ENCODE data around the gene CKB.

The CKB gene

DNA sequence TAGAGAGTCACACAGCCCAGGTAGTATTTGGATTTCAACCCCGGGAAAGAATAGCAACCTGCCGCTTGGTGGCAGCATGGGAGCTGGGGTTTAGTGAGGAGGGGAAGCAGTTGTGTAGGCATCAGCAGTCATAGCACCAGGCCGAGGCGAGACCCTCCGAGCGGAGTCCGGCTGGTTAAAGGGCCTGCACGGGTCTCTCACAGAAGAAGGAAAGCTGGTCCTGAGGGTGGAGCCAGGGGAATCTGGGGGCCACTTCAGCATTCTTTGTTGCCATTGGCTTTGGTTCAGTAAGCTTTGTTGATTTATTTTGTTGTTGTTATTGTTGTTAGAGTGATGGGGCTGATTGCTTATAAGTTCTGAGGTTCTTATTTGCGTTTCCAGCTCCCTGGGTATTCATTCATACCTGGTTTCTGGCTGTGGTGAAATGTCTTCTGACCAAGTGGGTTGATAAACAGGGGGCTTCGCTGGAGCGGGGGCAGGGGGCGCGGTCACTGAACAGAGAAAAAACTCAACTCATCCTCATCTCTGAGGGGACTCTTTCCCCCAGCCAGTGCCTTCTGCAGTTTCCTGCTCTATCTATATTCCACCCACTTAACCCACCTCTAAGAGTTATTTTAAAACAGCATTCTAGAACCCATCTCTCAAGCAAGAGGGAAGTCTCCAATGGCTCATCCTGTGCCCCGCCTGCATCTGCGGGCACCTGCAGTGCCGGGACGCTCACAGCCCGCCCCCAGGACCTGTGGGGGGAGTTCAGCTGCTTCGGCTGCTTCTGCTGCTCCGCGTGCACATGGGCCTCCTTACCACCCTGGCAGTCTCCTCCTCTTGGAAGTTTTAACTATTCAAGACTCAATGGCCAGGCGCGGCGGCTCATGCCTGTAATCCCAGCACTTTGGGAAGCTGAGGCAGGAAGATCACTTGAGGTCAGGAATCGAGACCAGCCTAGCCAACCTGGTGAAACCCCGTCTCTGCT is 11.6 kb downstream of the CKB start:
- no peak for DNase-seq

DNA sequence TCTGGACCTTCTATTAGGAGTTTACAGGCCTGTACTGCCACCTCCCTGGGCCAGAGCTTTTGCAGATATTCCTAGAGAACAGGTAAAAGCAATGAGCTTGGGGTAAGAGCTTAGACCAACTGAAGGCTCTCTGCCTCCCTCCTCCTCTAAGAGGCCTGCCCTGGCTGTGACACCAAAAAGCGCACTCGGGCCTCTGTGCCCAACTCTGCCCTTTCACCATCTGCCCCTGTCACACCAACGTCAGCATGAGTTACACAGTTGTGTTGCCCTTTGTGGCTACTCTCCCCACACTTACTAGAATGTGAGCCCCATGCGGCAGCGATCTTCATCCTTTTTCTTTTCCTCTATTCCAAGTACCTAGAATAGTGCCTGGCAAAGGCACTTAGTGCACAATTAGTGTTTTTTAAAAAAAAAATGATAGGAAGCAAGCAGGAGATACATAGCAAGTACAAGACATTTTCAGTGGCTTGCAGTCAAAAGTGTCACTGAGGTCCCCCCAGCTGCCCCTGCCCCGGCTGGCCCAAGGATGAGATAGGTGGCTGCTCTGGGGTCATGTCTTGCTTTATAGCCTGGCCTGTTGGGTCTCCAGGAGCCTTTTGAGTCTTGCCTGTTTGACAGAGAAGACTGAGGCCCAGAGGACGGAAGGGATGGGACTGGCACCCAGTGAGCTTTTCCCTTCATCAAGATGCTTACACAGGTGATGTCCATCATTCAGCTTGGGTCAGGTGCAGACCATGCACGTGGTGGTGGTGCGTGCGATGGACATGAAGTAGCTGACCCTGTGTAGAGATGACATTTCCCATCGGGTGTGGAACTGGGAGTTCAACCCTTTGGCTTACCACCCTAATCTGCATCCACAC is 12.5 kb downstream of the CKB start:
- no peak for DNase-seq

DNA sequence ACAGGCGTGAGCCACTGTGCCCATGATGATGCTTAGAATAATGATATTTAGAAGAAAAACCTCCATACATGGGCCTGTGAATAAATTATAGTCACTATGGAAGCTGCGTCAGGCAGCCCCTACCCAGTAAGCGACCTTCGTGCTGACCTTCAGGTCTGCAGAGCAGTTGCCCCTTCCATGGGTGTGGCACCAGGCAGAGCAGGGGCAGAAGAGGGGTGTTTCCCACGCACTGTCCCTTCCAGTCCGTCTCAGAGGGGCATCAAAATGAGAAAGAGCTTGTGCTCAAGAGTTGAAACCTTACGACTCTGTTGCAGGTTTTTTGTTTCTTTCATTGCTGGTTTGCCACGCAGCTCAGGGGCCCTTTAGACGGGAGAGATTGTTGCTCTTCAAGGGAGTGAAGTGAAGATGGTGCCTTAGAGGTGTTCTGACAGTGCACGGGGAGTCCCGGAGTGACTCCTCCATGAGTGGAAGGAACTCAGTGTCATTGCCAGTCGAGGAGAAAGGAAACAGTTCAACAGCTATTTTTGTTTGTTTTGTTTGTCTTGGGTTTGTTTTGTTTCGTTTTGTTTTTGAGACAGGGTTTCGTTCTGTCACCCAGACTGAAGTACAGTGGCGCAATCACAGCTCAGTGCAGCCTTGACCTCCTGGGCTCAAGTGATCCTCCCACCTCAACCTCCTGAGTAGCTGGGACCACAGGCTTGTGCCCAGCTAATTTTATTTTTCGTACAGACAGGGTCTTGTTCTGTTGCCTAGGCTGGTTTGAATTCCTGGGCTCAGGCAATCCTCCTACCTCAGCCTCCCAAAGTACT is 13.9 kb downstream of the CKB start:
- DNase-seq: no peak

DNA sequence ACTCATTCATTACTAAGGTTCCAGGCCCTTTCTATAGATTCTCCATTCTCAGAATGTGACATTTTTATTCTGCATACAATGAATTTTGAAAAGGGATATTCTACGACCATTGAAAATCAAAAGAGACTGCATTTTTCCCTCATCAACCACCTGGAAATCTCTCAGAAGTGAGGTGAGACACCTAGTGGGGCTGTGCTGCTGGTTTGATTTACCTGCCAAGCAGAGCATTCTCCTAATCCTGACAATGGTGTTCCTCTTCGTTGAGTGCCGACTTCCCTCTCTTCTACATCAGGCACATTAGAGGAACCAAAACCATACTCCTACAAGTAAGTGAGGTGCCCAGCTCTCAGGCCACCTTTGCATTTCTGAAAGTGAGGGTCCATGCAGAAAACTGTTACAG is 14.9 kb downstream of the CKB start:
- DNase-seq: no peak

DNA sequence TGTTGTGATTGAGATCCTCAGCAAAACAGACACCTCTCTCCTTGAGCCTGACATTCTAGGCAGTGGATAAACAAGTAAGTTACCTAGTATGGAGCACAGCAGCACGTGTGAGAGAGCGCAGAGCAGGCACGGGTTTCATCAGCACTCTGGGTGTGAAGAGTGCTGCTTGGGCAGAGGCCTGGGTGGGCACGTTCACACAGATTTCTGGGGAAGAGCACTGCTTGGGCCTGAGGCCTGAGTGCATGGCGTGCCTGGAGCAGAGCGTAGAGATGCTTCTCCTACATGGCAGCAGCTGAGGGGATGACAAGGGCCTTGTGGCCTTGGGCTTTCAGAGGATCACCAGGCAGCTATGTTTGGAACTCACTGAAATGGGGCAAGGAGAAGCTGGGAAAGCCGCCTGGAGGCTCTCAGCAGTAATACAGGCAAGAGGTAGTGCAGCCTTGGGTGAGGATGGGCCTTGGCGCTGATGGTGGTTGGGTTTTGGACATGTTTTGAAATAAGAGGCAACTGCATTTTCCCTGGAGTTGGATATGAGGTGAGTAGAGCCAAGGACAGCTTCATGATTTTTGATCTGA is 17.6 kb downstream of the CKB start:
- no peak for DNase-seq

DNA sequence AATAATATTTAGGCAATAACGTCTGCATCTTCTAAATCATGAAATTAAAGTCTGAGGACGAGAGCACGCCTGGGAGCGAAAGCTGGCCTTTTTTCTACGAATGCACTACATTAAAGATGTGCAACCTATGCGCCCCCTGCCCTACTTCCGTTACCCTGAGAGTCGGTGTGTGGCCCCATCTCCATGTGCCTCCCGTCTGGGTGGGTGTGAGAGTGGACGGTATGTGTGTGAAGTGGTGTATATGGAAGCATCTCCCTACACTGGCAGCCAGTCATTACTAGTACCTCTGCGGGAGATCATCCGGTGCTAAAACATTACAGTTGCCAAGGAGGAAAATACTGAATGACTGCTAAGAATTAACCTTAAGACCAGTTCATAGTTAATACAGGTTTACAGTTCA is 19.3 kb downstream of the CKB start:
- DNase-seq: no peak

DNA sequence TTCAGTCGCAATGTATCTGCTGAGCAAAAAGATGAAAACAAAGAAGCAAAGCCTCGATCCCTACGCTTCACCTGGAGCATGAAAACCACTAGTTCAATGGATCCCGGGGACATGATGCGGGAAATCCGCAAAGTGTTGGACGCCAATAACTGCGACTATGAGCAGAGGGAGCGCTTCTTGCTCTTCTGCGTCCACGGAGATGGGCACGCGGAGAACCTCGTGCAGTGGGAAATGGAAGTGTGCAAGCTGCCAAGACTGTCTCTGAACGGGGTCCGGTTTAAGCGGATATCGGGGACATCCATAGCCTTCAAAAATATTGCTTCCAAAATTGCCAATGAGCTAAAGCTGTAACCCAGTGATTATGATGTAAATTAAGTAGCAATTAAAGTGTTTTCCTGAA is 19.8 kb downstream of the CKB start:
- no peak for DNase-seq

DNA sequence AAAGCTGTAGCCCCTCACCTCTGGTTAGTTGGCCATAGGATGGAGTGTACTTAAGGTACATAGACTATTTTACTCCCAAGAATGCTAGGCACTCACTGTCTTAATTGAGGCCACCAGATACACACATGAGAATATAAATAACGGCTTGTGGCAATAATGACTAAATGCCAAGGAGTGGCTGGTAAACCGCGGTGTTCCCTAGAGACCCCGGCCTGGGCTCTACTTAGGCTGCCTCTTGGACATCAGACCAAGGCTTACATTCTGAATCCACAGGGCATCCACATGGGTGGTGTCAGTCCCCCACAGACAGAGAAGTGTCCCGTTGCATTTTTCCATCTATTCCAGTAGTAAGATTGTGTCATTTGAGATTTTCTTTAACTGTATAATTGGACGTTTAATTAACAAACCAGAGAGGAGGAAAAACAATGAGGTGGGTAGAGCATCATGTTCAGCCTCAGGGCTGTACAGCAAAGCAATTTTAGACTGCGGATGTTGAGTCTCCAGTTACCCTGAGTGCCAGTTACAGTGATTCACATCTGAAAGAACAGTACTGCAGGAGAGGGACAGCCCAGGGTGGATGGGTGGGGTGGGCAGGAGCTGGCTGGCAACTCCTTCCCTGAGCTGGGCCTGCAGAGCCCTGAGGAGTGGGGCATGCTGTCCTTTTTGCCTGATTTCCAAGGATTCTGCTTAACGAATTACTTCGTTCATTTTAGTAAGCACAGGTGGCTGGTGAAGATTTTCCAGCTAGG is 20.5 kb downstream of the CKB start:
- DNase-seq: no peak

DNA sequence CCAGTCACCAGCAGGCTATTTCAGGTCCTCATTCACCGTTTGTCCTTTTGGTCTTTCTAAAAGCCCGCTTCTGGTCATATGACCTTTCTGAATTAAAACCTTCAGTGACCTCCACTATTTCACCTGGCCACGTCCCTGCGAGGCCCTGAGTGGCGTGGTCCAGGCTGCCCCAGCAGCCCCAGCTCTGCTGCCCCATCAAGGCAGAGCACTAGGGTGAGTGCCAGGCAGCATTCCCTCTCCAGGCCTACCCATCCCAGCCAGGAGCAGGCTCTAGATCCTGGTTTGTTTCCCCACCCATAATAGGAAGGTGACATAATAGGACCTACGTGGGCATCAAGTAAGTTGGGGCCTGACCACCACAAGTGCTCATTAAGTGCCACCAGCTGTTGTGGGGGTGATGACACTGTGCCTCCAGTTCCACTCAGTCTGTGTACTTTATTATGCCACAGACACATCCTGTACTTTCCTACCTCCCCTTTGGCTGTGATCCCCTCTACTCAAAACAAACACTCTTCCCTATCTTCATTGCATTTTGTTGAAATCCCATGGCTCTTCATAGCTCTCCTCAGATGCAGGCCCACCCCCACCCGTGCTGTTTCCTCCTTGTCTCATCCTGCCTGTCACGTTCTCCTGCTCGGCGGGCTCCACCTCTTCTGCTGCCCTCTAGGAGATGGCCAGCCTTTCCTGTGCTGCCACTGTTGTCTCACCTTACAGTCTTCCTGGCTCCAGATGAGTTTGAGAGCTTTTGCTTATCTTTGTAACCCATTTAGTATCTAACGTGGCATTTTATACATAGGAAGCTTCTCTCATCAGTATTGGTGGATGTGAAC is 21.4 kb downstream of the CKB start:
- no peak for DNase-seq

DNA sequence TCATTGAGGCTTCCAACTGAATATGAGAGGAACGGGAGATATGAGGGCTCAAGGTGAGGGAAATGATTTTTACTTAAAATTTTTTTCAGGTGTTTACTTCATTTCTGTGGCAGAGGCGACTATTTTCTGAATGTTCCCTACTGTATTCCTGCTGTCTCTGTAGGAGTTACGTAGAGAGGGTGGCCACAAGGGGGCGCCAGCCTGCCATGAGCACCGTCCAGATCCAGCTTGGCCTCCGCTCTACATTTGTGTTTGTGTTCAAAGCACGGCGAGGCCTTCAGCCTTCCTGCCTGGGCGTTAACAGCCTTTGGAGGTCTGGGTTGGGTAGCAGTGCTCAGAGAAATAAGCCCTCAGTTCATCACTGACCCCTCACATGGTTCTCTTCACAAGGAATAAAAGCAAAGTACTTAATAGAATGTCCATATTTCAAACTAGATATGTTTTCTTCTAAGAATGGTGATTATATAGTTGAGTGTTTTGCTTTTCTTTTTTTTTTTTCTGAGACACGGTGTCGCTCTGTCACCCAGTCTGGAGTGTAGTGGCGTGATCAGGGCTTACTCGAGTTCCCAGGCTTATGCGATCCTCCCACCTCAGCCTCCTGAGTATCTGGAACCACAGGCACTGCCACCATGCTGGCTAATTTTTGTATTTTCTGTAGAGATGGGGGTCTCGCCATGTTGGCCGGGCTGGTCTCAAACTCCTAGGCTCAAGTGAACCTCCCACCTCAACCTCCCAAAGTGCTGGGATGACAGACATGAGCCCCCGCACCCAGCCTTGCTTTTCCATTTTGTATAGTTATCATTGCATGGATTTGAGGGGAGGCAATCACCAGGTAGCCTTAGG is 22.3 kb downstream of the CKB start:
- DNase-seq: peak; percentile 76

DNA sequence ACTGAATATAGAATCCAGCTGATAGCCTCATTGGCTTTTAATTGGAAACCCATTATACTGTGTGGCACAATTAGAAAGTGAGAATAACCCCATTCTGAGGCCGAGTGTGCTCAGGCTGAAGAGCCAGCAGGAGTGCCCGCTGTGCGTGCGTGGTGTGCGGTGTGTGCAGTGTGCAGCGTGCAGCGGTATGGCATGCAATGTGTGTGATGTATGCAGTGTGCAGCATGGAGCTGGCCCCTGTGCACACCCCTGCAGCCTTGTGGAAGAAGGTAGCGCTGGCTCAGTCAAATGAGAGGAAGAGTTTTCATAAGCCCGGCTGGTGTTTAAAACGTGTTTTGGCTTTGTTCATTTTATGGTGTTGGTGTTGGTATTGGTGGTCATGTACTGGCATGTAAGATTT is 22.9 kb downstream of the CKB start:
- DNase-seq: no peak

DNA sequence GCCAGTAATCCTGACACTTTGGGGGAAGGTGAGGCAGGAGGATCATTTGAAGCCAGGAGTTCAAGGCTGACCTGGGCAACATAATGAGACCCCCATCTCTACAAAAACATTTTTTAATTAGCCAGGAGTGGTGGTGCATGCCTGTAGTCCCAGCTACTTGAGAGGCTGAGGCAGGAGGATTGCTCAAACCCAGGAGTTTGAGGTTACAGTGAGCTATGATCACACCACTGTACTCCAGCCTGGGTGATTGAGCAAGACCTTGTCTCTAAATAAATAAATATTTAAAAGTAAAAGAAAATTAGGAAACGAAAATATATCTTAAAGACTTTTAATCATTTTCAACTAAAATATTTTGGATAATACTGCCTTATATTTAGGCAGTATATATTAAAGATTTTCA is 25.9 kb downstream of the CKB start:
- DNase-seq: no peak

DNA sequence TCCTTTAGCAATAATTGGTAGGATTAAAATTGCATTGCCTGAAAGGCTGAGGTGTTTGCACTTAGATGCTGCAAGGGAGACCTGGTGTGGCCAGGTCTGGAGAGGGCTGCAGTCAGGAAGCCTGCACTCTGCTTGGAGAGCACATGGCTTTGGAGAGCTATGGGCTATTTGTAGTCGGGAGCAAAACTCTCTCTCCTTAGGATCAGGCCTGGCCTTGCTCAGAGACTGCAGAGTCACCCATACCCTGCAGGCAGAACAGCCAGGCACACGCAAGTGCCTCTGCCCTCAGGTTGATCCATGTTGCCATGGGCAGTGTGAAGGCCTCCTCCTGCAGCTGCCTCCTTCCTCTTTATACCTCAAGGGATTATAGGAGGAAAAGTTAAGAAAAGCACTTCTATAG is 26.8 kb downstream of the CKB start:
- DNase-seq: no peak

DNA sequence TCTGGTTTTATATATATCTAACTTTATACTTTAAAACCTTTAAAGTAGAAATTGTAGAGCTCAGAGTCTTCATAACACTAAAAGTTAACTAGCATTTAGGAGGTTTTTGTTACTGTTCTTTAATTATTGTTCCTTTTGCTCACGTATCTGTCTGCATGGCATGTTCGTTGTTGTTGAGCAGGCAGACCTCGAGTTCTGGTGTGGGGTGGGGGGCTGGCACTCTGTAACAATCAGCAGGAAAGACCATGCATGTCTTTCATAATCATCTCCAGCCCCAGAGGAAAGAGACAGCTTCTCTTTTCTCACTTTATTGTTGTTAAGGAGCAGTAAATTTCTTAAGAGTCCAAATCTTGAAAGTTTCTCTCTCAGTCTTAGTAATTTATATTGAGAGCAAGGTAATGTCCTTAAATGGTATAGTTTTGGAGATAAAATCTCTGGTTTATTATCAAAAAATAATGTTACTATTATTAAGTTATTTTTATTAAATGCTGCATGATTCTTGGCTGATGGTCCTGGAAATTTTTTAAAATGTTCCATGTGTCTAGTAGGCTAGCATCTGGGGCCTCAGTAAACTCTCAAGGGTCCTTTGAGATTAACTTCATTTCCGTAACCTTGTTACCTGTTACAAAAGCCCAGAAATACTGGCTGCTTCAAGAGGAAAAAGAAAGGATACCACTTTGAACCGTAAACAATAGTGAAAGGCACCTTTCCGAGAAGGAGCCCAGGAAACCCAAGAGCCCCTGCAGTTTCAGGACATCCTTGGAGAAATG is 30.3 kb downstream of the CKB start:
- no peak for DNase-seq

DNA sequence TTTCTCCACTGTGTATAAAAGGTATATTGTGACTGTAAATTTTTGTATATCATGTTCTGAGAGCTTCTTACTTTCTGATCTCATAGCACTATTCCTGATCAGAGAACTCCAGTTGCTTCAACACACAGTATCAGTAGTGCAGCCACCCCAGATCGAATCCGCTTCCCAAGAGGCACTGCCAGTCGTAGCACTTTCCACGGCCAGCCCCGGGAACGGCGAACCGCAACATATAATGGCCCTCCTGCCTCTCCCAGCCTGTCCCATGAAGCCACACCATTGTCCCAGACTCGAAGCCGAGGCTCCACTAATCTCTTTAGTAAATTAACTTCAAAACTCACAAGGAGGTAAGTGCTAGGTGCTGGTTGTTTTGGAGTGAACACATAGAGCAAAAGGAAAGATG is 30.9 kb downstream of the CKB start:
- DNase-seq: no peak

DNA sequence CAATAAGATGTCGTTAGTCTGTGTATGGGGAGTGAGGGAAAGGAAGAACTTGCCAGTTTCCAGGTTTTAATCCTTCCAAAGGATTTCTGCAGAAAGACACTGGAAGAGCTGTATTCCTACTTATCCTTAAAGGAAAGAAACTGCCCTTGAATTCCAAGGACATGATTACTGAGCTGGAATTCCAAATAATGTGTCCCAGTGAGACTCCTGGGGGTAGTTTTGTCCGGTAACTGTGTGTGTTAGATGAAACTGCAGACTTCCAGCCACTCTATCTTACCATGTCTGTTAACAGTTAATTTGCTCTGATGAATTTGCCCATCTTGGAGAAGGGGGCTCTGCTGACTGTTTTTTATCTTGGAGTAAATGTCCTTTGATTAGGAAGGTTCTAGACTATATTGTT is 33.0 kb downstream of the CKB start:
- peak; percentile 70 for DNase-seq

DNA sequence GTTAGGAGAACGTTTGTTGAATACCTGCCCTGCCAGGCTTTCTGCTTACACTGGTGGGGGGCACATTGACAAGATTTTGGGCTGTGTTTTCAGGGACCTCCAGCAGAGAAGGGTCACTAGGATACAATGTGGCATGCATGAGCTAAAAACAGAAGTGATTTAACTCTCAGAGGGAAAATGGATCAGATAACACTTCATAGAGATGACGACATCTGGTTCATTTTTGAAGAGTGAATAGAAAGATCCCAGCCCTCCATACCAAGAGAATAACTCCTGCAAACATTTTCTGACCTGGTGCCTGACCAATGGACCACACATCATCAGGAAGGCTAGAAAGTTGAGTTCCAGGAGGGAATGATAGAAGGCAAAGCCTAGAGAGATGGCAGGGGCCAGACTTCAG is 33.7 kb downstream of the CKB start:
- peak; percentile 73 for DNase-seq

DNA sequence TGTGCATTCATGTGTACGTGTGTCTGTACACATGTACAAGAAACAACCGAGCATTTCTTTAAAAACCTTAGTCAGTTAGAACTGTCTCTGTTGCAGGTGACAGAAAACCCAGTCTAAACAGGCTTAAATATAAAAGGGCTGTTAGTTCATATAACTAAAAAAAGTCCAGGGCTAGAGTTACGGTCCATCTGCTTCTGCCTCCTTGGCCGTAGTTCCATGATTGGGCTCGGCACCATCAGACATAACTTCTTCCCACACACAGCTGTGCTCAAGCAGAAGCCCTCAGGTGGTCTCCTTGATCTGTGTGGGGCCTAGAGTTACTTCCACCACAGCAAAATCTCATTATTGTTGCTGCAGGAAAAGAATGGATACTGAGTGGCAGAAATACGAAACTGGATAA is 34.6 kb downstream of the CKB start:
- DNase-seq: no peak

DNA sequence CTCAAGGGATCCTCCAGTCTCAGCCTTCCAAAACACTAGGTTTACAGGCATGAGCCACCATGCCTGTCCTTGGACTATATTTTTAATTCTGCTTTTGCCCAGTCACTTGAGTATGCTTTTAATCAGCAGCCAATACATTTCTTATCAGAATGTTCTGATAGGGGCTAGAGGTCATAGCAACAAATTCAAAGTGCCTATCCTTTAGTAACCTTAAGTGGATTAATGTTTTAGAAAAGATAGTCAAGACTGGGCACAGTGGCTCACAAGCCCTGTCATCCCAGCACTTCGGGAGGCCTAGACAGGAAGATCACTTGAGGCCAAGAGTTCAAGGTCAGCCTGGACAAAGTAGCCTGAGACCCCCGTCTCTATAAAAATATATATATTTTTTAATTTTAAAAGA is 37.1 kb downstream of the CKB start:
- DNase-seq: no peak
